HG02623 (cell line): ENCODE results near the gene RNLS.
A peak's percentile ranks its signal among the peaks of the same experiment; 100 is the strongest.
"Not testable (repeated sequence)": the region's sequence is repeated elsewhere in the genome, so short reads cannot be mapped to it uniquely, and the experiment has no call there.

Source experiments
- ATAC-seq: cut with Tn5 transposase; IDR thresholded peaks from one replicate; pipeline ENCODE4 v1.9.1; 2021; ENCODE audit warnings: moderate library complexity; ENCODE audit not compliant: unreplicated experiment

Gene RNLS

GRCh38 chr10:88392222-88392621 lies 190.9 kb downstream of the RNLS start:
- ATAC-seq, result no peak

- ATAC-seq, result no peak
Measured at GRCh38 chr10:88390041-88390440, 193.1 kb downstream of the RNLS start.

GRCh38 chr10:88389456-88389855 lies 193.7 kb downstream of the RNLS start:
- ATAC-seq, result no peak

- ATAC-seq, result no peak
Measured at GRCh38 chr10:88388324-88388723, 194.8 kb downstream of the RNLS start.

- peak; percentile 45 for ATAC-seq
Measured at GRCh38 chr10:88386821-88387773, 196.0 kb downstream of the RNLS start.

- ATAC-seq, result peak; percentile 30
Measured at GRCh38 chr10:88386204-88386788, 196.8 kb downstream of the RNLS start.

- ATAC-seq, result peak; percentile 56
Measured at GRCh38 chr10:88385601-88386203, 197.4 kb downstream of the RNLS start.

- no peak for ATAC-seq
Measured at GRCh38 chr10:88383276-88383675, 199.8 kb downstream of the RNLS start.

- ATAC-seq, result no peak
Measured at GRCh38 chr10:88382699-88383098, 200.4 kb downstream of the RNLS start.

GRCh38 chr10:88379575-88379974 lies 203.5 kb downstream of the RNLS start:
- no peak for ATAC-seq

GRCh38 chr10:88377510-88377909 lies 205.6 kb downstream of the RNLS start:
- ATAC-seq, result no peak

- ATAC-seq, result no peak
Measured at GRCh38 chr10:88374392-88375175, 208.5 kb downstream of the RNLS start.

GRCh38 chr10:88372881-88373592 lies 210.1 kb downstream of the RNLS start:
- ATAC-seq, result no peak

GRCh38 chr10:88372051-88372715 lies 210.9 kb downstream of the RNLS start:
- no peak for ATAC-seq

GRCh38 chr10:88370713-88371112 lies 212.4 kb downstream of the RNLS start:
- no peak for ATAC-seq

GRCh38 chr10:88366772-88367171 lies 216.3 kb downstream of the RNLS start:
- no peak for ATAC-seq

- no peak for ATAC-seq
Measured at GRCh38 chr10:88361995-88362807, 220.9 kb downstream of the RNLS start.

GRCh38 chr10:88361494-88361893 lies 221.6 kb downstream of the RNLS start:
- ATAC-seq, result no peak

GRCh38 chr10:88355750-88356149 lies 227.4 kb downstream of the RNLS start:
- ATAC-seq, result not testable (repeated sequence)
